Measurements from ENCODE around the gene MROH2B. TPM values are rescaled to one million over a fixed set of nuclear protein-coding genes. Genes with fewer than 3 reads are reported as not detected.

Gene MROH2B
- total and polyA plus RNA-seq, 2 of the 13 experiments (the other 11 are each of a cell fraction or from before 2014, with no cell fraction given), result not detected

DNA sequence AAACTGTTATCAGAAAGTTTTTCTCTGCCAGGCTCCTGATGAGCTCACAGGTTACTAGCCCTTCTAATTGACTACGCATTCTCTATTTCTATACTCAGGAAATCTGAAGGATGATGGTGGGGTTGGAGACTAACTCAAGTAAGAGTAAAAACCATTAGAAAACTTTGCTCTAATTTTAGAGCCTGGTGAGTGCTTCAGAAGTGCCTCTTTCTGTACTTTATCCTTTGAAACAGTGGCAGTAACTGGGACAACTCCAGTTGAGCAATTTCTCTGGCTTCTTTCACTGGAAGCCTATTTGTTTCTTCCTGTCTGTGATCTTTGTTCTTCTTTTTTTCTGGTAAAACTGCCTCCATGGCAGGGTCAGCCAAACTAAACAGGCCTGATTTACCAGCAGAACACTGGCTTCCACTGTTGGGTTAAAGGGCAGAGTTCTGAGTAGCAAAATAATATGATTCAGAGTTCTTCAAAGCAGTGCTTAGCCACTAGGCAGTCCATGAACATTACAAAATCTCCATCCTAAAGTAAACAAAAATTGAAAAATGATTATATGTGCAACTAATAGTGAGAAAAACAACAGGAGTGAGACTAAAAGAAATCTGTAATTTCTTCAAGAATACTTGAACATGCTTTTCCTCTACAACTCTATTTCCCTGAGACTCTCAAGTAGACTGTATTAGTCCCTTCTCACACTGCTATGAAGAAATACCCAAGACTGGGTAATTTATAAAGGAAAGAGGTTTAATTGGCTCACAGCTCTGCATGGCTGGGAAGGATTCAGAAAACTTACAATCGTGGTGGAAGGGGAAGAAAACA, 79.8 kb downstream of the MROH2B start (continued):
- TF ChIP-seq ZNF646 (CRISPR knock-in tag; IDR thresholded peaks at IDR 0.05) (no peak), POGZ (CRISPR knock-in tag; IDR thresholded peaks at IDR 0.05) (peak; percentile 89), RCOR2 (CRISPR knock-in tag; IDR thresholded peaks at IDR 0.05) (peak; percentile 84), ZNF484 (CRISPR knock-in tag; IDR thresholded peaks at IDR 0.05; ENCODE audit: borderline replicate concordance, low read depth) (no peak), FOXC1 (CRISPR knock-in tag; IDR thresholded peaks at IDR 0.05; ENCODE audit: borderline replicate concordance) (no peak), EP300 (IDR thresholded peaks at IDR 0.05; ENCODE audit: low read depth in 2 of 2, low read length in 2 of 2) (peak in 1 of 2 experiments; percentile 95; a peak in 2 of 4 replicates), EP300 (CRISPR knock-in tag; IDR thresholded peaks at IDR 0.05; ENCODE audit: borderline replicate concordance) (peak; percentile 84; the same call in 1 of the 2 replicates), ZNF333 (CRISPR knock-in tag; IDR thresholded peaks at IDR 0.05; ENCODE audit: borderline replicate concordance) (no peak), FOXA3 (CRISPR knock-in tag; IDR thresholded peaks at IDR 0.05) (peak; percentile 88), RBFOX2 (IDR thresholded peaks at IDR 0.05; ENCODE audit: low read depth, low read length) (no peak), ZNF331 (CRISPR knock-in tag; IDR thresholded peaks at IDR 0.05) (peak; percentile 76; the same call in 1 of the 2 replicates), DNMT3B (CRISPR knock-in tag; conservative IDR thresholded peaks at IDR 0.05) (no peak)
- TF ChIP-seq, protein P1, sequence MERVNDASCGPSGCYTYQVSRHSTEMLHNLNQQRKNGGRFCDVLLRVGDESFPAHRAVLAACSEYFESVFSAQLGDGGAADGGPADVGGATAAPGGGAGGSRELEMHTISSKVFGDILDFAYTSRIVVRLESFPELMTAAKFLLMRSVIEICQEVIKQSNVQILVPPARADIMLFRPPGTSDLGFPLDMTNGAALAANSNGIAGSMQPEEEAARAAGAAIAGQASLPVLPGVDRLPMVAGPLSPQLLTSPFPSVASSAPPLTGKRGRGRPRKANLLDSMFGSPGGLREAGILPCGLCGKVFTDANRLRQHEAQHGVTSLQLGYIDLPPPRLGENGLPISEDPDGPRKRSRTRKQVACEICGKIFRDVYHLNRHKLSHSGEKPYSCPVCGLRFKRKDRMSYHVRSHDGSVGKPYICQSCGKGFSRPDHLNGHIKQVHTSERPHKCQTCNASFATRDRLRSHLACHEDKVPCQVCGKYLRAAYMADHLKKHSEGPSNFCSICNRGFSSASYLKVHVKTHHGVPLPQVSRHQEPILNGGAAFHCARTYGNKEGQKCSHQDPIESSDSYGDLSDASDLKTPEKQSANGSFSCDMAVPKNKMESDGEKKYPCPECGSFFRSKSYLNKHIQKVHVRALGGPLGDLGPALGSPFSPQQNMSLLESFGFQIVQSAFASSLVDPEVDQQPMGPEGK (CRISPR knock-in tag; IDR thresholded peaks at IDR 0.05), result peak; percentile 24
- TF ChIP-seq, protein P2, sequence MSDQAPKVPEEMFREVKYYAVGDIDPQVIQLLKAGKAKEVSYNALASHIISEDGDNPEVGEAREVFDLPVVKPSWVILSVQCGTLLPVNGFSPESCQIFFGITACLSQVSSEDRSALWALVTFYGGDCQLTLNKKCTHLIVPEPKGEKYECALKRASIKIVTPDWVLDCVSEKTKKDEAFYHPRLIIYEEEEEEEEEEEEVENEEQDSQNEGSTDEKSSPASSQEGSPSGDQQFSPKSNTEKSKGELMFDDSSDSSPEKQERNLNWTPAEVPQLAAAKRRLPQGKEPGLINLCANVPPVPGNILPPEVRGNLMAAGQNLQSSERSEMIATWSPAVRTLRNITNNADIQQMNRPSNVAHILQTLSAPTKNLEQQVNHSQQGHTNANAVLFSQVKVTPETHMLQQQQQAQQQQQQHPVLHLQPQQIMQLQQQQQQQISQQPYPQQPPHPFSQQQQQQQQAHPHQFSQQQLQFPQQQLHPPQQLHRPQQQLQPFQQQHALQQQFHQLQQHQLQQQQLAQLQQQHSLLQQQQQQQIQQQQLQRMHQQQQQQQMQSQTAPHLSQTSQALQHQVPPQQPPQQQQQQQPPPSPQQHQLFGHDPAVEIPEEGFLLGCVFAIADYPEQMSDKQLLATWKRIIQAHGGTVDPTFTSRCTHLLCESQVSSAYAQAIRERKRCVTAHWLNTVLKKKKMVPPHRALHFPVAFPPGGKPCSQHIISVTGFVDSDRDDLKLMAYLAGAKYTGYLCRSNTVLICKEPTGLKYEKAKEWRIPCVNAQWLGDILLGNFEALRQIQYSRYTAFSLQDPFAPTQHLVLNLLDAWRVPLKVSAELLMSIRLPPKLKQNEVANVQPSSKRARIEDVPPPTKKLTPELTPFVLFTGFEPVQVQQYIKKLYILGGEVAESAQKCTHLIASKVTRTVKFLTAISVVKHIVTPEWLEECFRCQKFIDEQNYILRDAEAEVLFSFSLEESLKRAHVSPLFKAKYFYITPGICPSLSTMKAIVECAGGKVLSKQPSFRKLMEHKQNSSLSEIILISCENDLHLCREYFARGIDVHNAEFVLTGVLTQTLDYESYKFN (CRISPR knock-in tag; conservative IDR thresholded peaks at IDR 0.05), result peak; percentile 97

All from HepG2 (cell line).